GM23338 (cell line): ENCODE measurements around the gene R3HDML. TPM values are rescaled to one million over a fixed set of nuclear protein-coding genes. Genes with fewer than 3 reads are reported as not detected.

Experiments used
- ATAC-seq: fragments of 200-7000 bp; cut with Tn5 transposase; 3 replicates; pipeline ENCODE4 v1.9.1; 2020
- DNase-seq: peaks from one replicate; pipeline ENCODE4 v3.0.0-alpha.2; 2015; ENCODE audit warnings: low spot score
- H2AFZ ChIP-seq: fragments of 200-600 bp; sonication (generic); 2 replicates; pipeline ENCODE4 v1.8.0; 2016; ENCODE audit warnings: antibody characterized with exemption, mild to moderate bottlenecking, moderate library complexity
- H3F3A ChIP-seq: fragments of 200-600 bp; sonication (generic); replicated peaks from 2 replicates; pipeline ENCODE4 v1.8.0; 2017; ENCODE audit warnings: antibody characterized with exemption, mixed run types, low read depth
- H3K27ac ChIP-seq: fragments of 200-600 bp; sonication (generic); 2 replicates; pipeline ENCODE4 v1.6.1; 2016; ENCODE audit warnings: low read depth
- H3K27me3 ChIP-seq: fragments of 200-600 bp; sonication (generic); 2 replicates; pipeline ENCODE4 v1.8.0; 2016; ENCODE audit warnings: mild to moderate bottlenecking, mixed run types, moderate library complexity; ENCODE audit not compliant: insufficient read depth
- H3K36me3 ChIP-seq: fragments of 200-600 bp; sonication (generic); 2 replicates; pipeline ENCODE4 v1.8.0; 2016; ENCODE audit warnings: mild to moderate bottlenecking; ENCODE audit not compliant: insufficient read depth
- H3K4me1 ChIP-seq: fragments of 200-600 bp; sonication (generic); 2 replicates; pipeline ENCODE4 v1.8.0; 2016; ENCODE audit warnings: mild to moderate bottlenecking, moderate library complexity; ENCODE audit not compliant: insufficient read depth
- H3K4me2 ChIP-seq: fragments of 200-600 bp; sonication (generic); 2 replicates; pipeline ENCODE4 v1.7.1; 2017; ENCODE audit warnings: mixed run types
- H3K4me3 ChIP-seq: fragments of 200-600 bp; sonication (generic); 2 replicates; pipeline ENCODE4 v1.6.1; 2016; ENCODE audit warnings: mixed run types
- H3K79me2 ChIP-seq: fragments of 200-600 bp; sonication (generic); replicated peaks from 2 replicates; pipeline ENCODE4 v1.8.0; 2017; ENCODE audit warnings: mild to moderate bottlenecking; ENCODE audit not compliant: insufficient read depth
- H3K9me2 ChIP-seq: fragments of 200-600 bp; sonication (generic); 2 replicates; pipeline ENCODE4 v1.8.0; 2017; ENCODE audit not compliant: insufficient read depth
- H4K20me1 ChIP-seq: fragments of 200-600 bp; sonication (generic); replicated peaks from 2 replicates; pipeline ENCODE4 v1.8.0; 2017; ENCODE audit warnings: mild to moderate bottlenecking; ENCODE audit not compliant: insufficient read depth
- H3K27ac Mint-ChIP-seq: 2 replicates; pipeline ENCODE4 v1.8.0; 2020; ENCODE audit warnings: inconsistent platforms, mild to moderate bottlenecking, moderate library complexity, mixed read lengths
- H3K27me3 Mint-ChIP-seq: 3 replicates; pipeline ENCODE4 v1.8.0; 2022; ENCODE audit warnings: low read depth, mild to moderate bottlenecking, moderate library complexity, mixed read lengths, inconsistent platforms; ENCODE audit not compliant: insufficient read depth, poor library complexity
- H3K36me3 Mint-ChIP-seq: 3 replicates; pipeline ENCODE4 v1.8.0; 2021; ENCODE audit warnings: low read depth, mild to moderate bottlenecking, inconsistent platforms, moderate library complexity, mixed read lengths
- H3K4me1 Mint-ChIP-seq: 3 replicates; pipeline ENCODE4 v1.8.0; 2020; ENCODE audit warnings: mild to moderate bottlenecking, inconsistent platforms, mixed read lengths
- H3K4me3 Mint-ChIP-seq: 3 replicates; pipeline ENCODE4 v1.8.0; 2021; ENCODE audit warnings: moderate library complexity, mild to moderate bottlenecking, inconsistent platforms, mixed read lengths
- H3K9me3 Mint-ChIP-seq: 3 replicates; pipeline ENCODE4 v1.8.0; 2020; ENCODE audit warnings: moderate library complexity, mild to moderate bottlenecking, inconsistent platforms, mixed read lengths
- CREB1 ChIP-seq: fragments of 250-450 bp; sonication (Bioruptor Pico); IDR thresholded peaks from 2 replicates; pipeline ENCODE4 v1.5.0; 2020; ENCODE audit warnings: low read depth, mild to moderate bottlenecking, moderate library complexity
- EZH2 ChIP-seq: fragments of 200-600 bp; sonication (generic); IDR thresholded peaks from one replicate; pipeline ENCODE4 v1.8.0; 2017; ENCODE audit warnings: antibody characterized with exemption, mild to moderate bottlenecking, low read depth; ENCODE audit not compliant: unreplicated experiment
- NANOG ChIP-seq: IDR thresholded peaks from 2 replicates; pipeline ENCODE4 v1.6.1; 2016; ENCODE audit warnings: antibody characterized with exemption, borderline replicate concordance
- REST ChIP-seq: IDR thresholded peaks from one replicate; pipeline ENCODE4 v1.6.1; 2018; ENCODE audit warnings: antibody characterized with exemption; ENCODE audit not compliant: unreplicated experiment
- STAT1 ChIP-seq: IDR thresholded peaks from one replicate; pipeline ENCODE4 v1.6.1; 2016; ENCODE audit warnings: antibody characterized with exemption; ENCODE audit not compliant: unreplicated experiment
- ZNF462 ChIP-seq: fragments of 250-450 bp; sonication (Bioruptor Pico); IDR thresholded peaks from 2 replicates; pipeline ENCODE4 v1.5.0; 2020; ENCODE audit warnings: mild to moderate bottlenecking, moderate library complexity
- polyA plus RNA-seq: library from polyadenylated mRNA; unstranded; fragments of >200 nt; fragmentation: Nextera tagmentation; extraction: Ambion mirVana; gene quantifications from 2 replicates; pipeline ENCODE4 v1.2.1, GENCODE V29; 2016
- total RNA-seq: library from RNA; depleted of rRNA; stranded (reverse); fragments of >200 nt; shearing (Covaris generic); gene quantifications from 2 replicates; pipeline ENCODE4 v1.2.3, GENCODE V29; 2014

R3HDML gene
- total and polyA plus RNA-seq, 2 experiments from 2014 or later: not detected

GRCh38 chr20:44358776-44359175, 21.9 kb downstream of the R3HDML start (continued):
- TF ChIP-seq ZNF462 (no peak), NANOG (no peak)

- Mint-ChIP-seq H3K27ac (no peak overlapping the region), H3K9me3 (no peaks in the 10 kb centered on the region), H3K4me3 (no peak overlapping the region), H3K27me3 (peaks cover 3% of the 10 kb centered on the region), H3K4me1 (no peaks in the 10 kb centered on the region), H3K36me3 (no peaks in the 10 kb centered on the region)
- Histone ChIP-seq H3K27me3 (no peaks in the 10 kb centered on the region), H3K4me1 (no peaks in the 10 kb centered on the region), H3K79me2 (no peaks in the 10 kb centered on the region), H3K27ac (no peak overlapping the region), H3K4me2 (no peak overlapping the region), H3K4me3 (no peak overlapping the region), H4K20me1 (no peaks in the 10 kb centered on the region), H2AFZ (no peak overlapping the region), H3F3A (no peaks in the 10 kb centered on the region), H3K9me2 (no peaks in the 10 kb centered on the region), H3K36me3 (no peaks in the 10 kb centered on the region)
- no peak for DNase-seq
- no peak for ATAC-seq
- TF ChIP-seq REST (no peak), NANOG (no peak), EZH2 (no peak), ZNF462 (no peak), CREB1 (CRISPR knock-in tag) (no peak), STAT1 (no peak)
Observed at GRCh38 chr20:44360221-44360620, 23.4 kb downstream of the R3HDML start.
